Choroid plexus epithelial cell (primary cell): ENCODE results near the gene MYO9B.

Experiments
- DNase-seq: peaks from one replicate; pipeline ENCODE4 v3.0.0-alpha.2; 2010; ENCODE audit warnings: low read depth
- H3K4me3 ChIP-seq: 2 replicates; pipeline ENCODE4 v1.5.1; 2011; ENCODE audit warnings: low read depth, mild to moderate bottlenecking, control low read depth, low read length, moderate library complexity
- TF ChIP-seq, protein P1 (sequence below): conservative IDR thresholded peaks from 2 replicates; pipeline ENCODE4 v1.5.1; 2011; ENCODE audit warnings: low read depth, mild to moderate bottlenecking, control low read depth, inconsistent platforms, low read length, moderate library complexity

MYO9B gene

DNA sequence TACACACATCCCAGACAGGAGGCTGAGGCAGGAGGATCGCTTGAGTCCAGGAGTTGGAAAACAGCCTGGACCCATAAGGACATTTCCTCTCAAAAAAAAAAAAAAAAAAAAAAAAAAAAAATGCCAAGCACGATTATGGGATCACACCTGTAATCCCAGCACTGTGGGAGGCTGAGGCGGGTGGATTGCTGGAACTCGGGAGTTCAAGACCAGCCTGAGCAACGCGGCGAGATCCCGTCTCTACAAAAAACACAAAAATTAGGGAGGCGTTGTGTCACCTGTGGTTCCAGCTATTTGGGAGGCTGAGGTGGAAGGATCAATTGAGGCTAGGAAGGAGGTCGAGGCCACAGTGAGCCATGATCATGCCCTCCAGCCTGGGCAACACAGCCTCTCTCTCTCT lies 149.5 kb downstream of the MYO9B start:
- DNase-seq = no peak
- no peak overlapping the region for H3K4me3 ChIP-seq
- TF ChIP-seq, protein P1, sequence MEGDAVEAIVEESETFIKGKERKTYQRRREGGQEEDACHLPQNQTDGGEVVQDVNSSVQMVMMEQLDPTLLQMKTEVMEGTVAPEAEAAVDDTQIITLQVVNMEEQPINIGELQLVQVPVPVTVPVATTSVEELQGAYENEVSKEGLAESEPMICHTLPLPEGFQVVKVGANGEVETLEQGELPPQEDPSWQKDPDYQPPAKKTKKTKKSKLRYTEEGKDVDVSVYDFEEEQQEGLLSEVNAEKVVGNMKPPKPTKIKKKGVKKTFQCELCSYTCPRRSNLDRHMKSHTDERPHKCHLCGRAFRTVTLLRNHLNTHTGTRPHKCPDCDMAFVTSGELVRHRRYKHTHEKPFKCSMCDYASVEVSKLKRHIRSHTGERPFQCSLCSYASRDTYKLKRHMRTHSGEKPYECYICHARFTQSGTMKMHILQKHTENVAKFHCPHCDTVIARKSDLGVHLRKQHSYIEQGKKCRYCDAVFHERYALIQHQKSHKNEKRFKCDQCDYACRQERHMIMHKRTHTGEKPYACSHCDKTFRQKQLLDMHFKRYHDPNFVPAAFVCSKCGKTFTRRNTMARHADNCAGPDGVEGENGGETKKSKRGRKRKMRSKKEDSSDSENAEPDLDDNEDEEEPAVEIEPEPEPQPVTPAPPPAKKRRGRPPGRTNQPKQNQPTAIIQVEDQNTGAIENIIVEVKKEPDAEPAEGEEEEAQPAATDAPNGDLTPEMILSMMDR = no peak

DNA sequence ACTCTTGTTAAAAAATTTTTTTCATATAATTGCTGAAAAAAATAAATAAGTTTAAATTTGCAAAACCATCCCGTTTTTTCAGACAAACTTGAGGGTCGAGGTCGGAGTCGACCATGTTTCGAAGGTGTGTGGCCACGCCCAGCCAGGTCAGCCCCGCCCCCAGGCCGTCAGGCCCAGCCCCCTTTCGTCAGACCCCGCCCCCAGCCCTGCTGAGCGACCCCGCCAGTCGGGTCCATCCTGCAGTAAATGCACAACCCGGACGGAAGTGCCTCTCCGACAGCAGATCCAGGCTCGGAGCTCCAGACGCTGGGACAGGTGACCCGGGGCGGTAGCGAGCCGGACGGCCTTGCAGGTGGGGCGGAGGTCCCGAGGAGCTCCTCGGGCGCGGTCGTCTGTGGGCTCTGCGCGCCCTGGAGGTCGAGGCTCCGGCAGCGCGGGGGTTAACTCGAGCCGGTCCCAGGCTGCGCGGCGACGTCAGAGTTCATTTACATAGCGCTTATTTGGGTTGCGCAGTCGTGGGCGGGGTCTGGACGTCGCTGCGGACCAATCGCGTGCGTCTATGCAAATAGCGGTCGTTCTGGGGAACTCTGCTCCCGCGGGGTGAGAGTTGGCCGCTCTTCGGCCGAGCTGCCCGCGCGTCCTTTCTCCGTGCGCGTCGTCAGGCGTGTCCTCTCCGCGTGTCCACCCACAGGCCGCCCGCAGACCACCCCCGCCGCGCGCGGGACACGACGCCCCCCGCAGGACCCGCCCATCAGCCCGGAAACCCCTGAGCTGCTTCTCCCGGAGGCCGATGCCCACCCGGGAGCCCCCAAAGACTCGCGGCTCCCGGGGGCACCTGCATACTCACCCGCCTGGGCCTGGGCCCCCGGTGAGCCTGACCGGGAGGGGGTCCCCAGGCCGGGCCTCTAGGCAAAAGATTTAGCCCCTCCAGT lies 150.7 kb downstream of the MYO9B start, which contains the start of gene OCEL1:
OCEL1 (plus strand) TSS at position 225 of the 932 bp plus-strand sequence; CDS start at position 247, 22 bp downstream.
- DNase-seq = peak; percentile 97
- TF ChIP-seq, protein P1 = no peak

GRCh38 chr19:17227798-17228367 lies 152.3 kb downstream of the MYO9B start:
- no peak overlapping the region for H3K4me3 ChIP-seq
- TF ChIP-seq, protein P1 = no peak
- no peak for DNase-seq

More for the DNA sequence above, 150.7 kb downstream of the MYO9B start, which contains the start of gene OCEL1:
- peak within 1 kb of the TSS; percentile 94 for H3K4me3 ChIP-seq

DNA sequence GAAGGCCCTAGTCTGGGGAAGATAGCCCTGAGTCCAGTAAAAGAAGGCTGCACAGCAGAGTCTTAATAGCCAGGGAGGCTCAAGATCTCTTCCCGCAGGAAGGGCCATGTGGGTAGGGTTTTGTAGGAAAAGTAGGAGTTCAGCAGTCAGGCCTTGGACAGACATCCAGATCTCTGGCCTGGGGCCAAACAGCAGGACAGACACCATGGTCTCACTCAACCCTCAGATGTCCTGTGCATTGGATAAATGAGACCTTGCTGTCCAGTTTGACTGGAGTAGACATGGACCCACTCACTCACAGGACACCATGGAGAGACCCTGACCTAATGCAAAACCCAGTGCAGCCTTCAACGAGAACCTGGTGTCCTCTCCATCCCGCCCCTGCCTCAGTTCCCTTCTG lies 154.3 kb downstream of the MYO9B start:
- TF ChIP-seq, protein P1 = no peak
- no peak overlapping the region for H3K4me3 ChIP-seq
- DNase-seq = no peak

DNA sequence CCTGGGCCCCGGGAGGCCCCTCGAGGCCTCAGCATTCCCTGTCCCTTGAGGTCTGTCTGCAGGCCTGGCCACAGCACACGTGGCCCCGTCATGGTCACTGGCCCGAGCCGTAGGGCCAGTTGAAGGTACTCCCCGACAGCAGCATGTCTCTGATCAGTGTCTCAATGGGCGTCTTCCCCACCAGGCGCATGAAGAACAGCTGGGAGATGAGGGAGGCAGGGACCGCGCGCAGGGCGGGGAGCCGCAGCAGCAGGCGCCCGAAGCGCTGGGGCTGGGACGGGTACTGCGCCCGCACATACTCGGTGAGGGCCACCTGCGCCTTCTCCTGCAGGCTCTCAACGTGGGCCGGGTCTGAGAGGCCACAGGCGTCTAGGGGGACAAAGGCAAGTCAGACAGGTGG lies 156.7 kb downstream of the MYO9B start:
- TF ChIP-seq, protein P1 = no peak
- no peak for DNase-seq

GRCh38 chr19:17234911-17235299 lies 159.3 kb downstream of the MYO9B start:
- TF ChIP-seq, protein P1 = no peak
- H3K4me3 ChIP-seq = peak overlapping the region; percentile 62
- DNase-seq = peak; percentile 56

More for the DNA sequence above, 156.7 kb downstream of the MYO9B start:
- H3K4me3 ChIP-seq = no peak overlapping the region
